HCT116 (cell line): ENCODE results near the gene AZGP1.

Source experiments
- EZH2 ChIP-seq: fragments of 200-600 bp; sonication (generic); IDR thresholded peaks from 2 replicates; pipeline ENCODE4 v1.6.1; 2017; ENCODE audit warnings: antibody characterized with exemption, mixed run types
- EZH2phosphoT487 ChIP-seq: fragments of 200-600 bp; IDR thresholded peaks from 2 replicates; pipeline ENCODE4 v1.6.1; 2018; ENCODE audit warnings: antibody characterized with exemption, borderline replicate concordance
- TF ChIP-seq, protein P1 (sequence below): IDR thresholded peaks from 2 replicates; pipeline ENCODE4 v1.6.1; 2012; ENCODE audit warnings: low read depth

DNA sequence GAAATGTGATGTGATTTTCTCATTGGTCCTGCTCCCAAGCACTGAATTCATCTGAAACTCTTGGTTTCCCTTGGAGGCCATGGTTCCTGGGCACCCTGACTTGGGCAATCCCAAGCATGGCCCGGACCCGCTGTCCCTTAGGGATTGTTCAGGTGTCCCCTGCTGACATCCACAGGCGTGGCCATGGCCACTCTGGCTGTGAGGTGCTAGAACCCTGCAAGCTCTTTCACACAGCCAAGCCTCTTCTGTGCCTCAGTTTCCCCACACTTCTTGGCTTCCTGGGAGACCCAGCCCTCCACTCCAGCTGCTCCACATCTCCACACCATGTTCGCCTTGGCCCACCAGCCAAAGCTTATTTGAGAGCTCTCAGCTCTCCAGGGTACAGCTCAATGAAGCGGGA, 12.0 kb upstream of the AZGP1 start:
- TF ChIP-seq, protein P1, sequence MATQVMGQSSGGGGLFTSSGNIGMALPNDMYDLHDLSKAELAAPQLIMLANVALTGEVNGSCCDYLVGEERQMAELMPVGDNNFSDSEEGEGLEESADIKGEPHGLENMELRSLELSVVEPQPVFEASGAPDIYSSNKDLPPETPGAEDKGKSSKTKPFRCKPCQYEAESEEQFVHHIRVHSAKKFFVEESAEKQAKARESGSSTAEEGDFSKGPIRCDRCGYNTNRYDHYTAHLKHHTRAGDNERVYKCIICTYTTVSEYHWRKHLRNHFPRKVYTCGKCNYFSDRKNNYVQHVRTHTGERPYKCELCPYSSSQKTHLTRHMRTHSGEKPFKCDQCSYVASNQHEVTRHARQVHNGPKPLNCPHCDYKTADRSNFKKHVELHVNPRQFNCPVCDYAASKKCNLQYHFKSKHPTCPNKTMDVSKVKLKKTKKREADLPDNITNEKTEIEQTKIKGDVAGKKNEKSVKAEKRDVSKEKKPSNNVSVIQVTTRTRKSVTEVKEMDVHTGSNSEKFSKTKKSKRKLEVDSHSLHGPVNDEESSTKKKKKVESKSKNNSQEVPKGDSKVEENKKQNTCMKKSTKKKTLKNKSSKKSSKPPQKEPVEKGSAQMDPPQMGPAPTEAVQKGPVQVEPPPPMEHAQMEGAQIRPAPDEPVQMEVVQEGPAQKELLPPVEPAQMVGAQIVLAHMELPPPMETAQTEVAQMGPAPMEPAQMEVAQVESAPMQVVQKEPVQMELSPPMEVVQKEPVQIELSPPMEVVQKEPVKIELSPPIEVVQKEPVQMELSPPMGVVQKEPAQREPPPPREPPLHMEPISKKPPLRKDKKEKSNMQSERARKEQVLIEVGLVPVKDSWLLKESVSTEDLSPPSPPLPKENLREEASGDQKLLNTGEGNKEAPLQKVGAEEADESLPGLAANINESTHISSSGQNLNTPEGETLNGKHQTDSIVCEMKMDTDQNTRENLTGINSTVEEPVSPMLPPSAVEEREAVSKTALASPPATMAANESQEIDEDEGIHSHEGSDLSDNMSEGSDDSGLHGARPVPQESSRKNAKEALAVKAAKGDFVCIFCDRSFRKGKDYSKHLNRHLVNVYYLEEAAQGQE, result no peak
- no peak for TF ChIP-seq EZH2
- no peak for TF ChIP-seq EZH2phosphoT487
